DMS 273 (cell line): ENCODE measurements around the gene TAS2R43.
"Not testable (repeated sequence)": the region's sequence is repeated elsewhere in the genome, so short reads cannot be mapped to it uniquely, and the experiment has no call there.

Source experiments
- DNase-seq: peaks from one replicate; lab custom pipeline; 2025; ENCODE audit not compliant: unreplicated experiment; lab: John Stamatoyannopoulos, UW

TAS2R43 gene

GRCh38 chr12:11092128-11092527 is at the start of gene TAS2R43:
TAS2R43 (minus strand) TSS chr12:11092313; CDS start chr12:11092229, 84 bp downstream.
- DNase-seq: no peak

DNA sequence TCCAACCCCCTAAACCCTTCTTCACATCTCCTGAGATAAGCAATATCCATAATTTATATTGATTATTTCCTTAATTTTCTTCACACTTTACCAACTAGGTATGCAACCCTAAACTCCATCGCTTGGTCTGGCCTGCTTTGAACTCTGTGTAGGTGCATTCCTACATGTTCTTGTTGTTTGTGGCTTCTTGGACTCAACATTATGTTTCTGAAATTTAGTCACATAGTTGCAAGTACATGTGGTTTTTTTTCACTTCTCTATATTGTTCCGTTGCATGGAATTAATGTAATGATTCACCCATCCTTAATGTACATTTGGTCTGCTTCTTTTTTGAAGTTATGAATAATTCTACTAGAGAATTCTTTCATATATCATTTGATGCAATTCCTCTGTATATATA is 44.0 kb upstream of the TAS2R43 start:
- no peak for DNase-seq

- peak; percentile 32 for DNase-seq
Observed at GRCh38 chr12:11134305-11134704, 42.2 kb upstream of the TAS2R43 start, which contains the start of gene TAS2R30. TAS2R30 (minus strand) TSS chr12:11134644; CDS start chr12:11134244, 400 bp downstream.

DNA sequence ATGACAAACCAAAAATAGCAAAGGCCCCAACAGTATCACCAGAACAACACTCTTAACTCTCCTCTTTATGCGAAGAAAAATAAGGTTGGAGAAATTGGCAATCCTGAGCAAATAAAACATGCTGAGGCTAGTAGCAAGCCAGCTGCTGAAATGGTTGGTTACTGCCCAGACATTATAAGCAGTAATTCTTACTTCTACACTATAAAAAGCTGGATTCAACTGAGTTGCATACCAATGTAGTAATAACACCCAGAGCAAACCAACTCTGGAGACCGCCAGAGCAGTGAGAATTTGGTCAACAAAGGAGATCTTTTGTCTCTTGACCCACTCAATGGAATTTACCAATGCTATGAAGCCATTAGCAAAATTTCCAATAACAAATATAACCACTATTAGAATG is 41.7 kb upstream of the TAS2R43 start:
- peak; percentile 29 for DNase-seq

- peak; percentile 14 for DNase-seq
Observed at GRCh38 chr12:11133162-11133561, 41.0 kb upstream of the TAS2R43 start.

GRCh38 chr12:11130999-11131398 is 38.9 kb upstream of the TAS2R43 start:
- peak; percentile 5 for DNase-seq

DNA sequence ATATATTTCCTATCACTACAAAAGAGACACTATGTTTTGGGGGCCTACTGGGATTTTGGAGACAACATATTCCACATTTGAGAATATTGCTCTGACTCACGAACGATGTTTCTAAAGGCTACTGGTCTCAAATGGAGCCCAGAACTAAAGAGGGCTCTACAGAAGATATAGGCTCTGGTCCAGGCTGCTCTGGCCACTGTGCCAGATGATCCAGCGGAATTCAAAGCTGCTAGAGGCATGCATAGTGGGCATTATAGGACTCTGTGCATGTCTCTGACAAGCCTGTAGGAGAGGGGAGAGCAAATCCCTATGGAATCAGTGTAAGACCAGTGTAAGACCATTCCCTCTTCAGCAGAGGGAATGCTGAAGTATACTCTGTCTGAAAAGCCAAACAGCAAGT is 38.3 kb upstream of the TAS2R43 start:
- DNase-seq: no peak

DNA sequence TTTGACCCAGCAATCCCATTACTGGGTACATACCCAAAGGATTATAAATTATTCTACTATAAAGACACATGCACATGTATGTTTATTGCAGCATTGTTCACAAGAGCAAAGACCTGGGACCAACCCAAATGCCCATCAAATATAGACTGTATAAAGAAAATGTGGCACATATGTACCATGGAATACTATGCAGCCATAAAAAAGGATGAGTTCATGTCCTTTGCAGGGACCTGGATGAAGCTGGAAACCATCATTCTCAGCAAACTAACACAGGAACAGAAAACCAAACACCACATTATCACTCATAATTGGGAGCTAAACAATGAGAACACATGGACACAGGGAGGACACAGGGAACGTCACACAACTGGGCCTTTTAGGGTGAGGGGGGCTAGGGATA is 22.0 kb upstream of the TAS2R43 start:
- DNase-seq: not testable (repeated sequence)

GRCh38 chr12:11111213-11111612 is 19.1 kb upstream of the TAS2R43 start:
- DNase-seq: not testable (repeated sequence)

GRCh38 chr12:11108862-11109261 is 16.7 kb upstream of the TAS2R43 start:
- DNase-seq: no peak

DNA sequence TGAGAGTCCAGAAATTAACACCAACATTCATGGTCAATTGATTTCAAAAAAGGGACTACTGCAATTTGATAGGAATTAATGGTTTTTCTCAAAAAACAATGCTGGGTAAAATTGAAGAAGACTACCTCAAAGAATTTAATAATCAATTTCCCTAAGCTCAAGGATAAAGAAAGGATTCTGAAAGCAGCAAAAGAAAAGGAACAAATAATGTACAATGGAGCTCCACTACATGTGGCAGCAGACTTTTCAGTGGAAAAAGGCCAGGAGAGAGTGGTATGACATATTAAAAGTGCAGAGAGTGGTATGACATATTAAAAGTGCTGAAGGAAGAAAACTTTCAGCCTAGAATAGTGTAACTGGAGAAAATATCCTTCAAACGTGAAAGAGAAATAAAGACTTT is 15.6 kb upstream of the TAS2R43 start:
- no peak for DNase-seq

DNA sequence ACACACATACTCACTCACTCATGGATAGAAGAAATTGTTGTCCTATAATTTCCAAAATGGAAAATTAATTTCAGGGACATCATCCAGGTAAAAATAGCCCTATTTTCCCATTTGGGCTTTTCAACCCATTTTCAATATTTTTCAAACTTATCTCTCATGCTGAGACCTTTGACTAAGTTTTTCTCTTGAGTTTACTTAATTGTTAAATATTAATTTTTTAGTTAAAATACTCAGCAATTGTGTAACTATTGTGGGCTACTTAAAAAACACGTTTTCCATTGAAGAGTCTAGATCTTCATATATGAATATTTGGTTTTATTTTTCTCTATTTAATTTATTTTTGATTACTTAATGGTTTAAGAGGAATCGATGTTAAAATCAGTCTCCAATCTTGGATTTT is 14.2 kb upstream of the TAS2R43 start:
- DNase-seq: no peak

- no peak for DNase-seq
Observed at GRCh38 chr12:11105546-11105945, 13.4 kb upstream of the TAS2R43 start.

DNA sequence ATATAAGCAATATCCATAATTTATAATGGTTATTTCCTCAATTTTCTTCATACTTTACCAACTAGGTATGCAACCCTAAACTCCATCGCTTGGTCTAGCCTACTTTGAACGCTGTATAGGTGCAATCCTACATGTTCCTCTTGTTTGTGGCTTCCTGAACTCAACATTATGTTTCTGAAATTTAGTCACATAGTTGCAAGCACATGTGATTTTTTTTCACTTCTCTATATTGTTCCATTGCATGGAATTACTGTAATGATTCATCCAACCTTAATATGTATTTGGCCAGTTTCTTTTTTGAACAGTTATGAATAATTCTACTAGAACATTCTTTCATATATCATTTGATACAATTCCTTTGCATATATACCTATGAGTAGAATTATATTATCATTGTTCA is 2.8 kb upstream of the TAS2R43 start:
- not testable (repeated sequence) for DNase-seq

DNA sequence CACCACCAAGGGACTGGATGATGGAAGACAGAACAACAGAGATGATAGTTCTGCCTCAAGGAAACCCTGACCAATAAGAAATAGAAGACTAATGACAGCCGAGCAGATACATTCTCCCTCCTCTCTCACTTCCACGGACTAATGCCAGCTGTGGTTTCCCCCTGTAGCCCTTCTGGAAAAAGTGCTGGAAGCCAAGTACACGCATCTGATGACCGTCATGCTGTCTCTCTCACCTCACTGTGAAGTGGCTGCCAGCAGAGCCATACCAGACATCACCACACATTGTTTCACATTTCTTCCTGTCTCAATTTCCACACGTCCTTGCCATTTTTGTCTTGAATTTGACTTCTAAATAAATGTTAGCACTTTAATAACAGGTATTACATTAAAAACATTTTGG is 2.9 kb downstream of the TAS2R43 start:
- no peak for DNase-seq

DNA sequence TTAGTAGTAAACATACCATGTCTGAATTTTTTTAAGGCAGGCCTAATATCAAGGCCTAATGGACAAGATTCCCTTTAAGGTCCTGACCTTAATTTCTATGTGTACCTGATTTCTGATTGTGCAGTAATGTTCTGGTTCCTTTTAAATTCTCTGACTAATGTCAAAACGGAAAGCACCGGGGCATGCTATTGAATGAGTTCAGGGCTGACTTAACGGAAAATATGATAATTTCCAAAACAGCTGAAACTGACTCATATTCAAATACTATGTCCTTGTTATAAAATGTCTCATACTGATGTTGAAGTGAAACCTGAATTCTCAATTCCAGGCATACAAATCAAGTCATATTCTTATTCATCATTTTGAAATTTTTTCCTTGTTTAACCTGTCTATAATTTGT is 6.7 kb downstream of the TAS2R43 start:
- no peak for DNase-seq

GRCh38 chr12:11081987-11082386 is 10.1 kb downstream of the TAS2R43 start:
- no peak for DNase-seq

DNA sequence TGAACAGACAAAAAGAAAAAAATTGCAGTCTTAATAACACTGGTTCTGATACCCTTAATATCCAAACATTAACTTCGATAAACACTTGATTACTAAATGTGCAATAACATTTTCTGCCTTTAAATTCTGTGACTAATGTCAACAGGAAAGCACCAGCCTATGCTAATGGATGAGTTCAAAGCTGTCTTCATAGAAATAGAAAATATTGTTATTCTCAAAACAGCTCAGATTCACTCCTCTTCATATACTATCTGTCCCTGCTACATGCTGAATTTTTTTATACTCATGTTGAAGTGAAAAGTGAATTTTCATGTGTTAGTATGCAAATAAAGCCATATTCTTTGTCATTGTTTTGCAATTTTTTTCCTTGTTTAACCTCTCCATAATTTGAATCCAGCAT is 13.9 kb downstream of the TAS2R43 start:
- DNase-seq: no peak

- DNase-seq: no peak
Observed at GRCh38 chr12:11075642-11076041, 16.5 kb downstream of the TAS2R43 start.

DNA sequence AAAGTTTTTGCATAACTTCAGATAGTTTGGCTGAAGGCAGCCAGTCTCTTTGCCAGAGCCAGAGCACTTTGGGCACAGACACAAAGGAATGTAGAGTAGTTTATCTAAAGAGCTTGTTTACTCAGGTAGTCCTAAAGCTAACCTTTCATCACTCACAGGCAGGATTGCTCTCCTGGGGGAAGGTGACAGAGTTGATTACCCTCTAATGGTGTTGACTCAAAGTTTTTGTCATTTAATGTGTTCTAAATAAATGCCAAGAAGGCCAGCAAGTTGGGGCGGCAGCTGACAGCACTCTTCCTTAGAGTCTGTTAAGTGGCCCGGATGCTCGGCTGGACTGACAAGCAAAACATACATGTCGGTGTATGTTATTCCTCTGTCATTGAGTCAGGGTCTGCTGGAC is 20.7 kb downstream of the TAS2R43 start:
- no peak for DNase-seq

DNA sequence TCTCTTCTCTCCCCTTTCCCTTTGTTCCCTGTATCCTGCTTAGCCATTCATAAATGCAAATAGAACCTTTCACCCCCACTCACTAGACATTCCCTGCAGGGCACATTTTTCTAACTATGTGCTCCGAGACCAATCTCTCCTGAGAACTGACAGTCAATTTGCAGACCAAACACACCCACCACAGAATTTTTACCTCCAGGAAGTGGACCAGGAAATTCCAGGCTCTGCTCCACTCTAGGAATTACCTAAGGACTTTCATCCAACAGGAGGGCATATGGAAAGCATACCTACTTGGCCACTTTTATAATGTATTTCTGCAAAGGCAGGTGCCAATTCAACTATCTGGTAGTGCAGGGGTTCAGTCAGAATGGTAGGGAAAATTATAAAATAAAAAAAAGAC is 21.1 kb downstream of the TAS2R43 start:
- DNase-seq: no peak

DNA sequence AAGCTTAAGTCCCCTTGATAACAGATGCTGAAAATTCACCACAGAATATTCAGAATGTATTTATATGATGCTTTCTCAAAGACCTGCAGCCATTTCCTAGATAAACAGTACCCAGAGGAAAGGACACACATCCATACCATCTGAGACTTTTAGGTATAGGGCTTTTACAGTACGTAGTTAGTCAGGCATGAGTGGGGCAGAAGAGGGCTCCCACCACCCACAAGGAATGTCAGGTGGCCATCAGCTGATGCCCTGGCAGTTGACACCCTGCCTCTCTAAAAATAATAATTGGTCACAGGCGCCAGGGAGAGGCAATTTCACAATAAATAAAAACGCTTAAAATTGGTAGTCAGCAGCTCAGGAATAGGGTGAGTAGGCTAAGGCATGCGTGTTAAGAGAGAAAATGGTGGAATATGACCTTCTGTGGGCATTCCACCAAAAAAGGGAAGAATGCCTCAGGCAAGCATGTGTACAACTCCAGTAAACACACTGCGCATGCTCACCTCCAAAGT is 22.2 kb downstream of the TAS2R43 start:
- DNase-seq: no peak

- peak; percentile 22 for DNase-seq
Observed at GRCh38 chr12:11067514-11067913, 24.6 kb downstream of the TAS2R43 start.

GRCh38 chr12:11062194-11062593 is 29.9 kb downstream of the TAS2R43 start, which contains the start of gene TAS2R46:
TAS2R46 (minus strand) TSS chr12:11062294; CDS start chr12:11062294, 0 bp downstream.
- DNase-seq: not testable (repeated sequence)
